ENCODE data around the gene ABCB8. TPM values are rescaled to one million over a fixed set of nuclear protein-coding genes. Genes with fewer than 3 reads are reported as not detected.
A peak's percentile ranks its signal among the peaks of the same experiment; 100 is the strongest.

The ABCB8 gene
- total and polyA plus RNA-seq, 9 of the 15 experiments (the other 6 are each of a cell fraction or from before 2014, with no cell fraction given) = 7.6 to 106 (median 36.3) TPM

DNA sequence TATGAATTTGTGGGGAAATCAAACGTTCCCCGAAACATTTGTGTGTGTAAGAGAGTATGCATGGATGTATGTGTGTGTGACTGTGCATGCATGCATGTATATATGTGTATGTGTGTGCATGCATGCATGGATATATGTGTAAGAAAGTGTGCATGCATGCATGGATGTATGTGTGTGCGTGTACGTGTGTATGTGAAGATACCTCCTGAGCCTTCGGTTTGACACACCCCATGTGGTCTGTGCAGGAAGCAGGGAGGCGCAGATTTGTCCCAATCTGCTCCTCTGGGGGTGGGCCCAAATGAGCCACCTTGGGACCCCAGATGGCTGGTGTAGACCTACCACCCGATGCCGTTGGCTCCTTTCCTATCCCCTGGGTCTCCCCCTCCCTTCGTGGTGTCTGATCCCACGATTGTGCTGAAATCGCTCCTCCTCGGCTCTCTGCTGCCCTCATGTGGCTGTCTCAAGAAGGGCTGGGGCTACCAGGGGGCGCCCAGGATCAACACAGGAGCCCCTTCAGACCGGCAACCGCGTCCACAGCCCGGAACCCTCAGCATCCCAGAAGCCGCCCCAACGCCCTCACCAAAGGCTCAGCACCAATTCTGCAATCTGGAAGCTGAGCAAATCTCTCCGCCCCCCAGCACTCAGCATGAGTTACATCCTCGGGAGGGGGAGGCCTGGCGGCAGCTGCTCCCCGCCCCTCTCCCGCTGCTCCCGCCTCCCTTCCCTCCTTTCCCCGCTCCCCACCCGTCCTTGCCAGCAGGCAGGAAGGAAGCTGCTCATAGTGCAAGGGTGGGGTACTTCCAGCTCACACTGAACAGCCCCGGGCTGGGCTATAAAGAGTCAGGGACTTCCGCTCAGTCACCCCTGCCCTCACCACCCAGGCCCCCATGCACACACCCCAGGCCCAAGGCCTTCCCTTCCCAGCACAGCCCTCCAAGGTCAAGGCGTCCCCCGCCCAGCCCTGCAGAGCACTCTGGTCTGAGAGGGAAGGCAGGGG lies 39.7 kb upstream of the ABCB8 start (continued):
- TF ChIP-seq CXXC5 (CRISPR knock-in tag; IDR thresholded peaks at IDR 0.05) (peak; percentile 29; the same call in 1 of the 2 replicates), STAG1 (CRISPR knock-in tag; IDR thresholded peaks at IDR 0.05; ENCODE audit: borderline replicate concordance) (peak; percentile 90), NFYB (IDR thresholded peaks at IDR 0.05; ENCODE audit: extremely low read depth, insufficient read length) (no peak), ZKSCAN1 (IDR thresholded peaks at IDR 0.05; ENCODE audit: low read depth, low read length) (0 out of 2 replicates have a peak, but pooled peaks have one; percentile 46), STAT5B (CRISPR knock-in tag; IDR thresholded peaks at IDR 0.05) (no peak), ZFP36 (IDR thresholded peaks at IDR 0.05; ENCODE audit: low read depth, low read length, partially characterized antibody) (no peak), ID3 (CRISPR knock-in tag; IDR thresholded peaks at IDR 0.05) (no peak), ID3 (tag; IDR thresholded peaks at IDR 0.05) (no peak), ZNF695 (CRISPR knock-in tag; IDR thresholded peaks at IDR 0.05) (no peak), OTX1 (CRISPR knock-in tag; IDR thresholded peaks at IDR 0.05) (no peak), SIX5 (IDR thresholded peaks at IDR 0.05; ENCODE audit: borderline replicate concordance in 1 of 2, insufficient read depth in 1 of 2, low read depth in 1 of 2, low read length in 2 of 2) (no peak), ZNF175 (CRISPR knock-in tag; IDR thresholded peaks at IDR 0.05; ENCODE audit: low read depth) (no peak; the same call in 1 of the 2 replicates)
- TF ChIP-seq, protein P1, sequence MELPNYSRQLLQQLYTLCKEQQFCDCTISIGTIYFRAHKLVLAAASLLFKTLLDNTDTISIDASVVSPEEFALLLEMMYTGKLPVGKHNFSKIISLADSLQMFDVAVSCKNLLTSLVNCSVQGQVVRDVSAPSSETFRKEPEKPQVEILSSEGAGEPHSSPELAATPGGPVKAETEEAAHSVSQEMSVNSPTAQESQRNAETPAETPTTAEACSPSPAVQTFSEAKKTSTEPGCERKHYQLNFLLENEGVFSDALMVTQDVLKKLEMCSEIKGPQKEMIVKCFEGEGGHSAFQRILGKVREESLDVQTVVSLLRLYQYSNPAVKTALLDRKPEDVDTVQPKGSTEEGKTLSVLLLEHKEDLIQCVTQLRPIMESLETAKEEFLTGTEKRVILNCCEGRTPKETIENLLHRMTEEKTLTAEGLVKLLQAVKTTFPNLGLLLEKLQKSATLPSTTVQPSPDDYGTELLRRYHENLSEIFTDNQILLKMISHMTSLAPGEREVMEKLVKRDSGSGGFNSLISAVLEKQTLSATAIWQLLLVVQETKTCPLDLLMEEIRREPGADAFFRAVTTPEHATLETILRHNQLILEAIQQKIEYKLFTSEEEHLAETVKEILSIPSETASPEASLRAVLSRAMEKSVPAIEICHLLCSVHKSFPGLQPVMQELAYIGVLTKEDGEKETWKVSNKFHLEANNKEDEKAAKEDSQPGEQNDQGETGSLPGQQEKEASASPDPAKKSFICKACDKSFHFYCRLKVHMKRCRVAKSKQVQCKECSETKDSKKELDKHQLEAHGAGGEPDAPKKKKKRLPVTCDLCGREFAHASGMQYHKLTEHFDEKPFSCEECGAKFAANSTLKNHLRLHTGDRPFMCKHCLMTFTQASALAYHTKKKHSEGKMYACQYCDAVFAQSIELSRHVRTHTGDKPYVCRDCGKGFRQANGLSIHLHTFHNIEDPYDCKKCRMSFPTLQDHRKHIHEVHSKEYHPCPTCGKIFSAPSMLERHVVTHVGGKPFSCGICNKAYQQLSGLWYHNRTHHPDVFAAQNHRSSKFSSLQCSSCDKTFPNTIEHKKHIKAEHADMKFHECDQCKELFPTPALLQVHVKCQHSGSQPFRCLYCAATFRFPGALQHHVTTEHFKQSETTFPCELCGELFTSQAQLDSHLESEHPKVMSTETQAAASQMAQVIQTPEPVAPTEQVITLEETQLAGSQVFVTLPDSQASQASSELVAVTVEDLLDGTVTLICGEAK (IDR thresholded peaks at IDR 0.05) = no peak
- TF ChIP-seq, protein P1 (CRISPR knock-in tag; IDR thresholded peaks at IDR 0.05) = no peak
- TF ChIP-seq, protein P2, sequence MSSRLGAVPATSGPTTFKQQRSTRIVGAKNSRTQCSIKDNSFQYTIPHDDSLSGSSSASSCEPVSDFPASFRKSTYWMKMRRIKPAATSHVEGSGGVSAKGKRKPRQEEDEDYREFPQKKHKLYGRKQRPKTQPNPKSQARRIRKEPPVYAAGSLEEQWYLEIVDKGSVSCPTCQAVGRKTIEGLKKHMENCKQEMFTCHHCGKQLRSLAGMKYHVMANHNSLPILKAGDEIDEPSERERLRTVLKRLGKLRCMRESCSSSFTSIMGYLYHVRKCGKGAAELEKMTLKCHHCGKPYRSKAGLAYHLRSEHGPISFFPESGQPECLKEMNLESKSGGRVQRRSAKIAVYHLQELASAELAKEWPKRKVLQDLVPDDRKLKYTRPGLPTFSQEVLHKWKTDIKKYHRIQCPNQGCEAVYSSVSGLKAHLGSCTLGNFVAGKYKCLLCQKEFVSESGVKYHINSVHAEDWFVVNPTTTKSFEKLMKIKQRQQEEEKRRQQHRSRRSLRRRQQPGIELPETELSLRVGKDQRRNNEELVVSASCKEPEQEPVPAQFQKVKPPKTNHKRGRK (tag; IDR thresholded peaks at IDR 0.05) = no peak

Measured in K562 (cell line).